ENCODE data around the gene AIG1. TPM values are rescaled to one million over a fixed set of nuclear protein-coding genes. Genes with fewer than 3 reads are reported as not detected.

The AIG1 gene
- total RNA-seq, 2 donors from 2014 or later = 32.9 to 53.6 TPM

GRCh38 chr6:143357561-143358255, 297.0 kb downstream of the AIG1 start:
- Histone ChIP-seq H3K36me3 (no peaks in the 10 kb centered on the region), H3K4me3 (no peak overlapping the region), H3K4me1 (ENCODE audit: control insufficient read depth in 1 of 2, low read depth in 2 of 2) (peaks cover 3 to 19% of the 10 kb centered on the region in 2 donors), H3K27ac (no peak overlapping the region), H3K27me3 (replicated peaks; ENCODE audit: insufficient read depth) (no peaks in the 10 kb centered on the region), H3K9me3 (no peaks in the 10 kb centered on the region)
- no peak for ATAC-seq (ENCODE audit: insufficient number of reproducible peaks, low FRiP score, low read depth)
- DNase-seq (ENCODE audit: low spot score) = no peak
- TF ChIP-seq CTCF (IDR thresholded peaks at IDR 0.05) = no peak

GRCh38 chr6:143361536-143362191, 301.0 kb downstream of the AIG1 start:
- no peak for DNase-seq (ENCODE audit: low spot score)

GRCh38 chr6:143362192-143362558, 301.5 kb downstream of the AIG1 start:
- ATAC-seq (ENCODE audit: insufficient number of reproducible peaks, low FRiP score, low read depth) (no peak), DNase-seq (ENCODE audit: low spot score) (no peak)
- no peak overlapping the region for H3K4me3 ChIP-seq
- H3K27ac ChIP-seq = no peak overlapping the region
- H3K36me3 ChIP-seq = no peaks in the 10 kb centered on the region
- H3K27me3 ChIP-seq (replicated peaks; ENCODE audit: insufficient read depth) = no peaks in the 10 kb centered on the region
- no peak for TF ChIP-seq CTCF (IDR thresholded peaks at IDR 0.05)
- H3K4me1 ChIP-seq (ENCODE audit: control insufficient read depth in 1 of 2, low read depth in 2 of 2) = peaks cover 3 to 19% of the 10 kb centered on the region in 2 donors
- H3K9me3 ChIP-seq = no peaks in the 10 kb centered on the region

More at GRCh38 chr6:143361536-143362191, 301.0 kb downstream of the AIG1 start:
- no peak for ATAC-seq (ENCODE audit: insufficient number of reproducible peaks, low FRiP score, low read depth)
- Histone ChIP-seq H3K4me1 (ENCODE audit: control insufficient read depth in 1 of 2, low read depth in 2 of 2) (peaks cover 3 to 19% of the 10 kb centered on the region in 2 donors), H3K9me3 (no peaks in the 10 kb centered on the region), H3K27me3 (replicated peaks; ENCODE audit: insufficient read depth) (no peaks in the 10 kb centered on the region), H3K36me3 (no peaks in the 10 kb centered on the region), H3K4me3 (no peak overlapping the region), H3K27ac (no peak overlapping the region)
- TF ChIP-seq CTCF (IDR thresholded peaks at IDR 0.05) = no peak

GRCh38 chr6:143363299-143363698, 302.6 kb downstream of the AIG1 start:
- no peak overlapping the region for H3K27ac ChIP-seq
- no peak for TF ChIP-seq CTCF (IDR thresholded peaks at IDR 0.05)
- H3K4me3 ChIP-seq = no peak overlapping the region
- no peaks in the 10 kb centered on the region for H3K9me3 ChIP-seq
- ATAC-seq (ENCODE audit: insufficient number of reproducible peaks, low FRiP score, low read depth) = no peak
- peaks cover 0 to 11% of the 10 kb centered on the region in 2 donors for H3K4me1 ChIP-seq (ENCODE audit: control insufficient read depth in 1 of 2, low read depth in 2 of 2)
- no peaks in the 10 kb centered on the region for H3K27me3 ChIP-seq (replicated peaks; ENCODE audit: insufficient read depth)
- H3K36me3 ChIP-seq = no peaks in the 10 kb centered on the region
- no peak for DNase-seq (ENCODE audit: low spot score)

- DNase-seq (ENCODE audit: low spot score) (no peak), ATAC-seq (ENCODE audit: insufficient number of reproducible peaks, low FRiP score, low read depth) (no peak)
- no peak overlapping the region for H3K27ac ChIP-seq
- no peaks in the 10 kb centered on the region for H3K9me3 ChIP-seq
- no peak overlapping the region for H3K4me3 ChIP-seq
- H3K36me3 ChIP-seq = no peaks in the 10 kb centered on the region
- TF ChIP-seq CTCF (IDR thresholded peaks at IDR 0.05) = no peak
- H3K4me1 ChIP-seq (ENCODE audit: control insufficient read depth in 1 of 2, low read depth in 2 of 2) = no peaks in the 10 kb centered on the region
- no peaks in the 10 kb centered on the region for H3K27me3 ChIP-seq (replicated peaks; ENCODE audit: insufficient read depth)
Observed at GRCh38 chr6:143368426-143368825, 307.7 kb downstream of the AIG1 start.

Measured in thoracic aorta (tissue), 2 donors.